ENCODE results near the gene TNNT2.

The TNNT2 gene

DNA sequence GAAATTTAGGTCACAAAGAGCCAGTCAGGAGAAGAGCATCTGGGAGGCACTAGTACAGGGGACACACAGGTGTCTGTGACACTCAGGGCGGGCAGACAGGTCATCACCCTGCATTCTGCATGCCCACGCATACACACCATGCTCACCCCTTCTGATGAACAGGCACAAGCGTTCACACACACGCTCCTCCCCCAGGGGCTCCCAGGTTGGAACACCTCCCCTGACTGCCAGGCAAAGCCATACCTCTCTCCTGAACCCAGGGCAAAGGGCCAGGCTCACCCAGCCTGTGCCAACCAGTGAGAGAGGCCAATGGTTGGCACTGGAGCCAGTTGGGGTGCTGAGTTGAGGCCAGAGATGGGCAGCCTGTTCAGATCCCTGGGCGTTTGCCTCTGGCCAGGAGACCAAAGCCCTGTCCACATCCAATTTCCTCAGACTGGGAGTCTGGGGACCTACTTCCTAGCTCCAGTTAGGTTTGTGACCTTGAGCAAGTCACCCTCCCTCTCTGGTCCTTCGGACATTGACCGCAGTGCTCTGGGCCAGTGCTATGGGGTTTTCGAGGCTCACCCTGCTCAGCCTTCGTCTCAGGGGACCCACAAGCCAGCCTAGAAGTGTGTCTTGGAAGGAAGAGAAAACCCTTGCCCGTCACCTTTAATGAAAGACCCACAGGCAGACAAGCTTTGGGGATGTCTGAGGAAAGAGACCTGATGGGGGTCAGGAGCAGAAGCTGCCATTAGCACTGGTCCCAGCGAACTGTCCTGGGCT is 27.4 kb upstream of the TNNT2 start:
- no peak for DNase-seq (ENCODE audit: extremely low read depth, low read depth)
- no peak overlapping the region for H3K4me3 ChIP-seq (replicated peaks; ENCODE audit: low read depth, low read length)
- TF ChIP-seq, protein P1, sequence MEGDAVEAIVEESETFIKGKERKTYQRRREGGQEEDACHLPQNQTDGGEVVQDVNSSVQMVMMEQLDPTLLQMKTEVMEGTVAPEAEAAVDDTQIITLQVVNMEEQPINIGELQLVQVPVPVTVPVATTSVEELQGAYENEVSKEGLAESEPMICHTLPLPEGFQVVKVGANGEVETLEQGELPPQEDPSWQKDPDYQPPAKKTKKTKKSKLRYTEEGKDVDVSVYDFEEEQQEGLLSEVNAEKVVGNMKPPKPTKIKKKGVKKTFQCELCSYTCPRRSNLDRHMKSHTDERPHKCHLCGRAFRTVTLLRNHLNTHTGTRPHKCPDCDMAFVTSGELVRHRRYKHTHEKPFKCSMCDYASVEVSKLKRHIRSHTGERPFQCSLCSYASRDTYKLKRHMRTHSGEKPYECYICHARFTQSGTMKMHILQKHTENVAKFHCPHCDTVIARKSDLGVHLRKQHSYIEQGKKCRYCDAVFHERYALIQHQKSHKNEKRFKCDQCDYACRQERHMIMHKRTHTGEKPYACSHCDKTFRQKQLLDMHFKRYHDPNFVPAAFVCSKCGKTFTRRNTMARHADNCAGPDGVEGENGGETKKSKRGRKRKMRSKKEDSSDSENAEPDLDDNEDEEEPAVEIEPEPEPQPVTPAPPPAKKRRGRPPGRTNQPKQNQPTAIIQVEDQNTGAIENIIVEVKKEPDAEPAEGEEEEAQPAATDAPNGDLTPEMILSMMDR (IDR thresholded peaks at IDR 0.05; ENCODE audit: low read depth, low read length, missing control alignments) = no peak

DNA sequence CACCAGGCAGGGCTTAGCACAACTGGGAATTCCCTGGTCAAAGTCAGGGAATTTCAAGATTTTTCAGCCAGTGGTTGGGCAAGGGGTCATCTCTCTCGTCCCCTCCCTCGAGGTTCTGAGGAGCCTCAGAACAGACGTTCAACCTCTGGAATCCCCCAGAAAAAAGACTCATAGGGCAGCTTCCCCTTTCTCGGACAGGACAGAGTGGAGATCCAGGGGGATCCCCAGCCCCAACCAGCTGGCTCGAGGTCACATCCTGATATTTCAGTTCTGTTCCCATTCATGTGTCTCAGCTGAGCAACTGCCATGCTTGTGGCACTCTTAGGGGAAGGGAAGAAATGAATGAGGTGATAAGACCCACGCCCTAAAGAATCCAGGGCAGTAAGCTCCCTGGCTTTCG is 26.6 kb upstream of the TNNT2 start:
- H3K4me3 ChIP-seq (replicated peaks; ENCODE audit: low read depth, low read length) = no peak overlapping the region
- TF ChIP-seq, protein P1 (IDR thresholded peaks at IDR 0.05; ENCODE audit: low read depth, low read length, missing control alignments) = no peak
- no peak for DNase-seq (ENCODE audit: extremely low read depth, low read depth)

DNA sequence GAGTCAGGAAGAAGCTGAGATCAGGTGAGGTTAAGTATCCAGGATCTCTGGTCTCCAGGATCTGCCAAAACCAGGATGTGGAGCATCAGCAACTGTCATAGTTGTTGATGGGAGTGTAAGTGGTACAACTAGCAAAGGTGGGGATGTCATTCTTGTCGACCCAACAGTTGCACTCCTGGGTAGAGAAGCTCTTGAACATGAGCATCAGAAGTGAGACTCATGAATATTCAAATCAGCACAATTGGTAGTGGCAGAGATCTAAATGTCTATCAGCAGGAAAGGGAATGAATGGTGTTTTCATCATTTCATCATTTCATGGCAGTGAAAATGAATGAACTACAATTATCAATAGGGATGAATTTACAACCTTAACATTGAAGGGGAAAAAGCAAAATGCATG is 25.9 kb upstream of the TNNT2 start:
- no peak for DNase-seq (ENCODE audit: extremely low read depth, low read depth)
- H3K4me3 ChIP-seq (replicated peaks; ENCODE audit: low read depth, low read length) = no peak overlapping the region
- TF ChIP-seq, protein P1 (IDR thresholded peaks at IDR 0.05; ENCODE audit: low read depth, low read length, missing control alignments) = no peak

DNA sequence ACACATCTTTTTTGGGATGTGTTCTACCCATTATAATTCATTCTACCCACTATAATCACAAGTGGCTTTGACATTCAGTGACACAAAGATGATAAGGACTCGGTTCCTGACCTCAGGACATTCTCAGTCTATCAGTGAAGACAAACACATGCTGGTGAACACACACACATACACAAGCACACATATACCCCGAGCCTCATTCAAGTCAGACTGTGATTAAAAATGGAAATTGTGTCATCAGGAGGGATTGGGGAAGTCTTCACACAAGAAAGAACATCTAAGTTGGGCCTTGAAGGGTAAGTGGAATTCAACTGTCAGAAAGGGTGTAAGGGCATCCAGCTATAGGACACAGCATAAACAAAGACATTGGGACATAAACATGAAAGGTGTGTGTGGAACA is 24.2 kb upstream of the TNNT2 start:
- TF ChIP-seq, protein P1 (IDR thresholded peaks at IDR 0.05; ENCODE audit: low read depth, low read length, missing control alignments) = no peak
- H3K4me3 ChIP-seq (replicated peaks; ENCODE audit: low read depth, low read length) = no peak overlapping the region
- DNase-seq (ENCODE audit: extremely low read depth, low read depth) = no peak

DNA sequence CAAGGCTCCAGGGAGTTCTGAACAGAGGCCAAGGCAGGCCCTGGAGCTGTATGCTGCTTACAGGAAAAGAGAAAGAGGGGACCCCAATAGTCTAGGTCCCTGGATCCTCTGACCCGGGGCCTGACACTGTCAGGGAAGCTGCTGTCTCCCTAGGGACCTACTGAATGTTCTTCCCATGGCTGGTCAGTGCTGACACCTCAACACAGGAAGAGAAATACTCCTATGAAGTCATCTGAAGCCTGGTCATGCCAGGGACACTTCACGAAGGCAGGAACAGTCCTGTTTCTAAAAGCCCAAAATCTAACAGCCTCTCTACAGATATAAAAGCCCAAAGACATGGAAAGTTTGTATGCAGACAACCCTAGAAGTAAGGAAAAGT is 23.4 kb upstream of the TNNT2 start:
- no peak for DNase-seq (ENCODE audit: extremely low read depth, low read depth)
- TF ChIP-seq, protein P1 (IDR thresholded peaks at IDR 0.05; ENCODE audit: low read depth, low read length, missing control alignments) = no peak

DNA sequence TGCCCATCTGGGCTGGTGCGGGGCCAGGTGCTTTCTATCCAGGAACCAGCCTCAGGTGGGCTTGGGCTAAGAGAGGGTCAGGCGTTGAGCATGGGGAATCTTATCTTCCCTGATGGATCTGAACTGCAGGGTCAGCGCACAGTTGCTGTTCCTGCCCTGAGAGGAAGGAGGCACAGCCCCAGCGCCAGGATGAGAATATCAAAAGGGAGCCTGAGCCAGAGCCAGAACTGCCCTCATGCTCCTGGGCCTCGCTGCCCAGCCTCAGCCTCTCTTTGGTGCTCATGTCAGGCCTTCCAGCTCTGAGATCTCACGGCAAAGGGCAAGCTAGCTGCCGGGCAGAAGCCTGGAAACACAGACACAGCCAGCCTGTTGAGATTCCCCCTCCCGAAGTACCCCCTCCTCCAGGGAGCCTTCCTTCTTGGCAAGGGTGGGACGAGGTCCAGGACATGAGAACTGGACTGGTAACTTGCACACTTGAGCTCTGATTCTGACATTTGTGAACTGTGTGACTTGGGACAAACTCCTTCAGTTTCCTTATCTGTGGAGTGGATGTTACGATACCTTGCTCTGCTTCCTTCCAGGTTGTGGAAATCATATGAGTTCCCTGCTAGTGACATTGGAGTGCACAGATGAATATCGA is 22.9 kb upstream of the TNNT2 start:
- TF ChIP-seq, protein P1 (IDR thresholded peaks at IDR 0.05; ENCODE audit: low read depth, low read length, missing control alignments) = no peak
- H3K4me3 ChIP-seq (replicated peaks; ENCODE audit: low read depth, low read length) = no peak overlapping the region
- no peak for DNase-seq (ENCODE audit: extremely low read depth, low read depth)

More for the DNA sequence above, 23.4 kb upstream of the TNNT2 start:
- H3K4me3 ChIP-seq (replicated peaks; ENCODE audit: low read depth, low read length) = no peak overlapping the region

All from HFF-Myc (cell line).